ENCODE results near the gene MYH6. TPM values are rescaled to one million over a fixed set of nuclear protein-coding genes. Genes with fewer than 3 reads are reported as not detected.
"Not testable (repeated sequence)": the region's sequence is repeated elsewhere in the genome, so short reads cannot be mapped to it uniquely, and the experiment has no call there.

Gene MYH6
- polyA plus RNA-seq, 3 donors, result not detected

DNA sequence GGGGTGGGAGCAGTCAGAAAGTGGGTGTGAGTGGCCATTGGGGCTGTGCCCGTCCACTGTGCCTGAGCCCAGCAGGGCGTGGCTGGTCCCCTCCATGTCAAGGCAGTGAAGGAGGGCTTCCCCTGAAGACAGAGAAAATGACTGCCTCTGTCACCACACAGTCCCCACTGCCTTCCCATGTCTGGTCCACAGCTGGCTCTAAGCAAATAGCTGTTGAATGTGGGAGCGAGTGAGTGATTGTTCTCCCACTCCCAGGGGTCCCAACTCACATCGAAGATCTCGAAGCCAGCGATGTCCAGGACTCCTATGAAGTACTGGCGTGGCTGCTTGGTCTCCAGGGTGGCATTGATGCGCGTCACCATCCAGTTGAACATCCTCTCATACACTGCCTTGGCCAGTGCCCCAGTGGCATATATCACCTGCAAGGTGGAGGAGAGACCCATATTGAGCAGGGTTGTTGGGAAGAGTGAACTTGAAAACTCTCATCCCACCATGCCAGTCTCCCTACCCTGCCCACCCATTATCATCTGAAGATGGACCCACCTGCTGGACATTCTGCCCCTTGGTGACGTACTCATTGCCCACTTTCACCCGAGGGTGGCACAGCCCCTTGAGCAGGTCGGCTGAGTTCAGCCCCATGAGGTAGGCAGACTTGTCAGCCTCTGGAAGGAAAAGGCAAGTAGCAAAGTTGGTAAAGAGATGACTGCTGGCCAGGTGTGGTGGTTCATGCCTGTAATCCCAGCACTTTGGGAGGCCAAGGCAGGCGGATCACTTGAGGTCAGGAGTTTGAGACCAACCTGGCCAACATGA, 20.8 kb upstream of the MYH6 start:
- Histone ChIP-seq H3K4me1 (ENCODE audit: control insufficient read depth in 1 of 2, insufficient read depth in 2 of 2, low read length in 2 of 2) (no peaks in the 10 kb centered on the region), H3K27ac (ENCODE audit: low read depth in 1 of 2, low read length in 2 of 2) (no peak overlapping the region), H3K4me2 (replicated peaks; ENCODE audit: extremely low read depth, low read length, poor library complexity, severe bottlenecking) (no peak overlapping the region), H3K9me3 (replicated peaks in 1 of 2; ENCODE audit: control insufficient read depth in 1 of 2, insufficient read depth in 1 of 2, low read length in 2 of 2) (no peaks in the 10 kb centered on the region), H4K20me1 (ENCODE audit: insufficient read depth, low read length) (no peaks in the 10 kb centered on the region), H3K36me3 (replicated peaks in 1 of 2; ENCODE audit: control insufficient read depth in 1 of 2, insufficient read depth in 2 of 2, low read length in 2 of 2) (no peaks in the 10 kb centered on the region), H3K4me3 (replicated peaks in 1 of 3; ENCODE audit: low read depth in 2 of 3, low read length in 3 of 3) (no peak overlapping the region), H2AFZ (ENCODE audit: insufficient read depth, low read depth, low read length, poor library complexity, severe bottlenecking) (no peak overlapping the region), H3K27me3 (ENCODE audit: control insufficient read depth in 2 of 2, insufficient read depth in 2 of 2, low read length in 2 of 2) (no peaks in the 10 kb centered on the region), H3K9ac (ENCODE audit: insufficient read depth, low read length, poor library complexity, severe bottlenecking) (no peak overlapping the region), H3K79me2 (ENCODE audit: insufficient read depth, low read length) (no peaks in the 10 kb centered on the region)
- peaks cover 6 to 12% (median 6%) of the 10 kb centered on the region in 3 donors for H3K27me3 Mint-ChIP-seq (ENCODE audit: low read depth in 3 of 3)
- no peak for DNase-seq
- H3K4me3 Mint-ChIP-seq, result no peak overlapping the region
- intact Hi-C loops (cut with micrococcal nuclease), result no loop called here
- TF ChIP-seq, protein P1, sequence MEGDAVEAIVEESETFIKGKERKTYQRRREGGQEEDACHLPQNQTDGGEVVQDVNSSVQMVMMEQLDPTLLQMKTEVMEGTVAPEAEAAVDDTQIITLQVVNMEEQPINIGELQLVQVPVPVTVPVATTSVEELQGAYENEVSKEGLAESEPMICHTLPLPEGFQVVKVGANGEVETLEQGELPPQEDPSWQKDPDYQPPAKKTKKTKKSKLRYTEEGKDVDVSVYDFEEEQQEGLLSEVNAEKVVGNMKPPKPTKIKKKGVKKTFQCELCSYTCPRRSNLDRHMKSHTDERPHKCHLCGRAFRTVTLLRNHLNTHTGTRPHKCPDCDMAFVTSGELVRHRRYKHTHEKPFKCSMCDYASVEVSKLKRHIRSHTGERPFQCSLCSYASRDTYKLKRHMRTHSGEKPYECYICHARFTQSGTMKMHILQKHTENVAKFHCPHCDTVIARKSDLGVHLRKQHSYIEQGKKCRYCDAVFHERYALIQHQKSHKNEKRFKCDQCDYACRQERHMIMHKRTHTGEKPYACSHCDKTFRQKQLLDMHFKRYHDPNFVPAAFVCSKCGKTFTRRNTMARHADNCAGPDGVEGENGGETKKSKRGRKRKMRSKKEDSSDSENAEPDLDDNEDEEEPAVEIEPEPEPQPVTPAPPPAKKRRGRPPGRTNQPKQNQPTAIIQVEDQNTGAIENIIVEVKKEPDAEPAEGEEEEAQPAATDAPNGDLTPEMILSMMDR (IDR thresholded peaks at IDR 0.05), result no peak
- no peaks in the 10 kb centered on the region for H3K4me1 Mint-ChIP-seq
- 90% methylated on average over 3 of the region's 13 CpGs for WGBS (ENCODE audit: insufficient coverage)
- no peaks in the 10 kb centered on the region for H3K36me3 Mint-ChIP-seq
- no peak overlapping the region for H3K27ac Mint-ChIP-seq
- H3K9me3 Mint-ChIP-seq, result no peaks in the 10 kb centered on the region

DNA sequence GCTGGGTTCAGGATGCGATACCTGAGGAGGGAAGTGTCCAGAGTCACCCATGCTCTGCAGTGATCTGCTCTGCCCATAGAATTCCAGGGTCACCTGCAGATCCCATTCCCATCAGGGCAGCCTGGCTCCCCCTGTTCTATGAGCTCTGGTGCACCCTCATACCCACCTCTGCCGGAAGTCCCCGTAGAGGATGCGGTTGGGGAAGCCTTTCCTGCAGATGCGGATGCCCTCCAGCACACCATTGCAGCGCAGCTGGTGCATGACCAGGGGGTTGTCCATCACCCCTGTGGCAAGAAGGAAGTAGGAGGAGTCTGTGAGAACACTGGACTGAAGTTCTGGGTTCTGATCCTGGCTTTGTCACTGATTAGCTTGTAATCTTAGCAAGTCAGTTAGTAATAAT, 17.7 kb upstream of the MYH6 start:
- WGBS (ENCODE audit: insufficient coverage), result 85% methylated on average over 6 of the region's 6 CpGs
- H3K9ac ChIP-seq (ENCODE audit: insufficient read depth, low read length, poor library complexity, severe bottlenecking); intact Hi-C loops (cut with micrococcal nuclease); H3K9me3 Mint-ChIP-seq; H3K9me3 ChIP-seq (replicated peaks in 1 of 2; ENCODE audit: control insufficient read depth in 1 of 2, insufficient read depth in 1 of 2, low read length in 2 of 2); H3K4me2 ChIP-seq (replicated peaks; ENCODE audit: extremely low read depth, low read length, poor library complexity, severe bottlenecking); H3K4me3 Mint-ChIP-seq; H3K36me3 ChIP-seq (replicated peaks in 1 of 2; ENCODE audit: control insufficient read depth in 1 of 2, insufficient read depth in 2 of 2, low read length in 2 of 2); H4K20me1 ChIP-seq (ENCODE audit: insufficient read depth, low read length); H3K27ac Mint-ChIP-seq; H3K36me3 Mint-ChIP-seq; DNase-seq; H3K4me1 ChIP-seq (ENCODE audit: control insufficient read depth in 1 of 2, insufficient read depth in 2 of 2, low read length in 2 of 2); H3K4me3 ChIP-seq (replicated peaks in 1 of 3; ENCODE audit: low read depth in 2 of 3, low read length in 3 of 3); H3K4me1 Mint-ChIP-seq; H2AFZ ChIP-seq (ENCODE audit: insufficient read depth, low read depth, low read length, poor library complexity, severe bottlenecking); H3K79me2 ChIP-seq (ENCODE audit: insufficient read depth, low read length); H3K27ac ChIP-seq (ENCODE audit: low read depth in 1 of 2, low read length in 2 of 2); H3K27me3 ChIP-seq (ENCODE audit: control insufficient read depth in 2 of 2, insufficient read depth in 2 of 2, low read length in 2 of 2): not testable (repeated sequence)
- H3K27me3 Mint-ChIP-seq (ENCODE audit: low read depth in 3 of 3), result peaks cover 3 to 13% (median 6%) of the 10 kb centered on the region in 3 donors
